Uterus (tissue), 4 donors: ENCODE data around the gene TSPAN6. TPM values are rescaled to one million over a fixed set of nuclear protein-coding genes. Genes with fewer than 3 reads are reported as not detected.

Experiments
- DNase-seq, 2 donors: peaks; one replicate each; pipeline ENCODE4 v3.0.0-alpha.2; 2019 to 2020
- H3K27ac ChIP-seq, 2 donors: fragments of 200-600 bp; sonication (generic); 1 replicate in 1 of 2; 2 replicates in 1 of 2; pipeline ENCODE4 v1.5.1; 2016 to 2018
- H3K27me3 ChIP-seq, 2 donors: fragments of 200-600 bp; sonication (generic); one replicate each; pipeline ENCODE4 v1.5.1; 2018 to 2019; ENCODE audit warnings: control low read depth in 1 of 2
- H3K36me3 ChIP-seq, 2 donors: fragments of 200-600 bp; sonication (generic); one replicate each; pipeline ENCODE4 v1.5.1; 2019; ENCODE audit warnings: control low read depth in 1 of 2
- H3K4me1 ChIP-seq, 2 donors: fragments of 200-600 bp; sonication (generic); one replicate each; pipeline ENCODE4 v1.5.1; 2018 to 2019; ENCODE audit warnings: control low read depth in 1 of 2
- H3K4me3 ChIP-seq, 2 donors: fragments of 200-600 bp; sonication (generic); 1 replicate in 1 of 2; 2 replicates in 1 of 2; pipeline ENCODE4 v1.5.1; 2018 to 2019; ENCODE audit warnings: mild to moderate bottlenecking in 1 of 2
- H3K9me3 ChIP-seq, 2 donors: fragments of 200-600 bp; sonication (generic); one replicate each; pipeline ENCODE4 v1.5.1; 2019; ENCODE audit warnings: control low read depth in 1 of 2
- CTCF ChIP-seq, 4 experiments: fragments of 200-600 bp in 2 of 4; fragments of 450-650 bp in 2 of 4; sonication (generic) in 2 of 4; IDR thresholded peaks; one replicate each; pipeline ENCODE4 v1.5.1; 2016 to 2019; ENCODE audit warnings: antibody characterized with exemption in 4 of 4, mild to moderate bottlenecking in 2 of 4, moderate library complexity in 1 of 4
- POLR2A ChIP-seq, 2 donors: fragments of 450-650 bp; IDR thresholded peaks; one replicate each; pipeline ENCODE4 v1.6.1; 2016; ENCODE audit warnings: antibody characterized with exemption in 2 of 2, mild to moderate bottlenecking in 1 of 2, moderate library complexity in 1 of 2
- intact Hi-C: fragments of 100-400 bp; cut with DNase I; formaldehyde crosslinking; loops from one replicate; pipeline ENCODE4 v1.15.1; 2023; ENCODE audit warnings: low total_unique reads
- total RNA-seq, 4 donors: library from RNA; depleted of rRNA in 3 of 4; stranded (reverse); fragments of >200 nt in 3 of 4; gene quantifications; one replicate each; pipeline versions ENCODE4 v1.1.0 to v1.2.4, GENCODE V29; 2014 to 2023
- donor health status: DM: yes; HTN: yes; CAD: no.

TSPAN6 gene
- total RNA-seq, 4 donors from 2014 or later: 22.3 to 74.8 (median 27.5) TPM

- Histone ChIP-seq H3K9me3 (no peaks in the 10 kb centered on the region), H3K4me3 (no peak overlapping the region), H3K4me1 (no peaks in the 10 kb centered on the region), H3K27ac (no peak overlapping the region), H3K27me3 (no peaks in the 10 kb centered on the region), H3K36me3 (no peaks in the 10 kb centered on the region)
- intact Hi-C loops: no loop called here
- no peak for DNase-seq
- TF ChIP-seq CTCF (IDR thresholded peaks at IDR 0.05) (no peak), POLR2A (IDR thresholded peaks at IDR 0.05) (no peak)
Observed at GRCh38 chrX:100663642-100664041, 27.0 kb upstream of the TSPAN6 start.

GRCh38 chrX:100662796-100663195 is 26.2 kb upstream of the TSPAN6 start:
- Histone ChIP-seq H3K27ac (no peak overlapping the region), H3K9me3 (no peaks in the 10 kb centered on the region), H3K4me3 (no peak overlapping the region), H3K4me1 (no peaks in the 10 kb centered on the region), H3K27me3 (no peaks in the 10 kb centered on the region), H3K36me3 (no peaks in the 10 kb centered on the region)
- no peak for TF ChIP-seq CTCF (IDR thresholded peaks at IDR 0.05)
- no peak for TF ChIP-seq POLR2A (IDR thresholded peaks at IDR 0.05)
- DNase-seq: no peak
- intact Hi-C loops: no loop called here

- H3K27me3 ChIP-seq: no peaks in the 10 kb centered on the region
- TF ChIP-seq CTCF (IDR thresholded peaks at IDR 0.05): no peak
- no peak for TF ChIP-seq POLR2A (IDR thresholded peaks at IDR 0.05)
- H3K4me1 ChIP-seq: no peaks in the 10 kb centered on the region
- H3K36me3 ChIP-seq: no peaks in the 10 kb centered on the region
- no peak for DNase-seq
- intact Hi-C loops: no loop called here
- H3K27ac ChIP-seq: no peak overlapping the region
- no peaks in the 10 kb centered on the region for H3K9me3 ChIP-seq
- no peak overlapping the region for H3K4me3 ChIP-seq
Observed at GRCh38 chrX:100662170-100662569, 25.6 kb upstream of the TSPAN6 start.

GRCh38 chrX:100659431-100660137 is 23.0 kb upstream of the TSPAN6 start:
- Histone ChIP-seq H3K4me3 (no peak overlapping the region), H3K27me3 (no peaks in the 10 kb centered on the region), H3K36me3 (no peaks in the 10 kb centered on the region), H3K9me3 (no peaks in the 10 kb centered on the region), H3K27ac (no peak overlapping the region), H3K4me1 (no peaks in the 10 kb centered on the region)
- TF ChIP-seq POLR2A (IDR thresholded peaks at IDR 0.05): no peak
- TF ChIP-seq CTCF (IDR thresholded peaks at IDR 0.05): no peak
- intact Hi-C loops: no loop called here
- DNase-seq: no peak

GRCh38 chrX:100658941-100659381 is 22.4 kb upstream of the TSPAN6 start:
- no peaks in the 10 kb centered on the region for H3K9me3 ChIP-seq
- H3K27ac ChIP-seq: no peak overlapping the region
- H3K36me3 ChIP-seq: no peaks in the 10 kb centered on the region
- intact Hi-C loops: no loop called here
- DNase-seq: no peak
- no peaks in the 10 kb centered on the region for H3K27me3 ChIP-seq
- no peaks in the 10 kb centered on the region for H3K4me1 ChIP-seq
- TF ChIP-seq CTCF (IDR thresholded peaks at IDR 0.05) (no peak), POLR2A (IDR thresholded peaks at IDR 0.05) (no peak)
- no peak overlapping the region for H3K4me3 ChIP-seq
